Mesendoderm (in vitro differentiated cells): ENCODE data around the gene TMEM253.

Experiments
- DNase-seq: peaks from one replicate; pipeline ENCODE4 v3.0.0; 2013
- H2AK5ac ChIP-seq: 2 replicates; pipeline ENCODE4 v1.6.1; 2013; ENCODE audit warnings: low read length, inconsistent platforms
- H2BK120ac ChIP-seq: 2 replicates; pipeline ENCODE4 v1.6.1; 2013; ENCODE audit warnings: low read depth, mild to moderate bottlenecking, low read length, moderate library complexity, mixed read lengths
- H2BK15ac ChIP-seq: replicated peaks from 2 replicates; pipeline ENCODE4 v1.6.1; 2013; ENCODE audit warnings: low read depth, mild to moderate bottlenecking, moderate library complexity
- H2BK5ac ChIP-seq: 2 replicates; pipeline ENCODE4 v1.6.1; 2013; ENCODE audit warnings: low read length, inconsistent platforms
- H3K18ac ChIP-seq: 2 replicates; pipeline ENCODE4 v1.6.1; 2013; ENCODE audit warnings: mild to moderate bottlenecking, low read length, mixed read lengths
- H3K23ac ChIP-seq: one replicate; pipeline ENCODE4 v1.6.1; 2013; ENCODE audit warnings: low read length
- H3K27ac ChIP-seq: 2 replicates; pipeline ENCODE4 v1.5.1; 2013; ENCODE audit warnings: low read depth, mild to moderate bottlenecking, inconsistent platforms, low read length, moderate library complexity
- H3K27me3 ChIP-seq: 2 replicates; pipeline ENCODE4 v1.6.1; 2013; ENCODE audit warnings: low read length, control low read depth, mild to moderate bottlenecking, inconsistent platforms; ENCODE audit not compliant: insufficient read depth, poor library complexity
- H3K36me3 ChIP-seq: 2 replicates; pipeline ENCODE4 v1.6.1; 2013; ENCODE audit warnings: low read length, inconsistent platforms; ENCODE audit not compliant: control insufficient read depth, insufficient read depth
- H3K4ac ChIP-seq: one replicate; pipeline ENCODE4 v1.6.1; 2013; ENCODE audit warnings: low read depth, mild to moderate bottlenecking, low read length, moderate library complexity
- H3K4me1 ChIP-seq: 2 replicates; pipeline ENCODE4 v1.6.1; 2013; ENCODE audit warnings: low read depth, low read length, inconsistent platforms; ENCODE audit not compliant: control insufficient read depth
- H3K4me2 ChIP-seq: 2 replicates; pipeline ENCODE4 v1.6.1; 2013; ENCODE audit warnings: low read length
- H3K4me3 ChIP-seq: 2 replicates; pipeline ENCODE4 v1.5.1; 2013; ENCODE audit warnings: mild to moderate bottlenecking, low read length
- H3K56ac ChIP-seq: one replicate; pipeline ENCODE4 v1.6.1; 2013; ENCODE audit warnings: low read length
- H3K79me1 ChIP-seq: 2 replicates; pipeline ENCODE4 v1.6.1; 2013; ENCODE audit warnings: low read length, inconsistent platforms
- H3K79me2 ChIP-seq: 2 replicates; pipeline ENCODE4 v1.6.1; 2013; ENCODE audit warnings: mild to moderate bottlenecking, low read length; ENCODE audit not compliant: control insufficient read depth, insufficient read depth
- H3K9ac ChIP-seq: 2 replicates; pipeline ENCODE4 v1.6.1; 2013; ENCODE audit warnings: low read length, inconsistent platforms
- H4K5ac ChIP-seq: one replicate; pipeline ENCODE4 v1.6.1; 2013; ENCODE audit warnings: low read length
- H4K8ac ChIP-seq: one replicate; pipeline ENCODE4 v1.6.1; 2013; ENCODE audit warnings: low read depth, mild to moderate bottlenecking, control low read depth, low read length, moderate library complexity
- WGBS: extraction: QIAGEN DNeasy Blood & Tissue Kit; methylation state at CpG from one replicate; pipeline ENCODE4 v1.1.7; 2013; ENCODE audit warnings: low lambda C conversion rate, missing lambda C conversion rate; ENCODE audit not compliant: insufficient coverage; ENCODE audit errors: extremely low coverage; 5-methylcytosine and 5-hydroxymethylcytosine counted together

TMEM253 gene

GRCh38 chr14:21098076-21098891 lies 2.6 kb upstream of the TMEM253 start, which contains the start of gene ZNF219:
Gene ZNF219, minus strand, starts transcription at chr14:21098655. Its CDS starts 5,064 bp downstream, at chr14:21093591.
- Histone ChIP-seq H2BK5ac (no peak within 1 kb of the TSS), H3K4ac (peak within 1 kb of the TSS; percentile 87), H3K4me2 (peak within 1 kb of the TSS; percentile 52), H4K5ac (no peak within 1 kb of the TSS), H2AK5ac (no peak within 1 kb of the TSS), H3K18ac (peak within 1 kb of the TSS; percentile 99), H3K79me2 (peaks cover 15% of the 10 kb centered on the region), H3K56ac (peak within 1 kb of the TSS; percentile 83), H2BK120ac (peak within 1 kb of the TSS; percentile 92), H3K27ac (peak within 1 kb of the TSS; percentile 37), H2BK15ac (no peak within 1 kb of the TSS), H3K36me3 (no peaks in the 10 kb centered on the region), H3K27me3 (no peaks in the 10 kb centered on the region), H3K4me3 (peak within 1 kb of the TSS; percentile 48), H3K9ac (peak within 1 kb of the TSS; percentile 71), H3K4me1 (peaks cover 22% of the 10 kb centered on the region), H3K23ac (peak within 1 kb of the TSS; percentile 59), H3K79me1 (peaks cover 10% of the 10 kb centered on the region), H4K8ac (peak within 1 kb of the TSS; percentile 31)
- no CpG with 5 or more reads among the region's 90 CpGs for WGBS
- peak; percentile 88 for DNase-seq

- no peak overlapping the region for H2BK15ac ChIP-seq
- H2AK5ac ChIP-seq = no peak overlapping the region
- no peak for DNase-seq
- no peak overlapping the region for H2BK5ac ChIP-seq
- H3K23ac ChIP-seq = no peak overlapping the region
- peaks cover 15% of the 10 kb centered on the region for H3K4me1 ChIP-seq
- H4K8ac ChIP-seq = no peak overlapping the region
- no peak overlapping the region for H4K5ac ChIP-seq
- peak overlapping the region; percentile 19 for H3K4me2 ChIP-seq
- peaks cover 15% of the 10 kb centered on the region for H3K79me2 ChIP-seq
- no peaks in the 10 kb centered on the region for H3K36me3 ChIP-seq
- no peak overlapping the region for H2BK120ac ChIP-seq
- peak overlapping the region; percentile 82 for H3K56ac ChIP-seq
- H3K18ac ChIP-seq = peak overlapping the region; percentile 99
- no CpG with 5 or more reads among the region's 16 CpGs for WGBS
- no peak overlapping the region for H3K27ac ChIP-seq
- no peaks in the 10 kb centered on the region for H3K27me3 ChIP-seq
- peak overlapping the region; percentile 71 for H3K9ac ChIP-seq
- H3K79me1 ChIP-seq = peaks cover 3% of the 10 kb centered on the region
- peak overlapping the region; percentile 48 for H3K4me3 ChIP-seq
- H3K4ac ChIP-seq = peak overlapping the region; percentile 42
Measured at GRCh38 chr14:21098892-21099595, 1.8 kb upstream of the TMEM253 start.

GRCh38 chr14:21099596-21099985 lies 1.3 kb upstream of the TMEM253 start:
- H4K5ac ChIP-seq = no peak overlapping the region
- no peak overlapping the region for H2BK120ac ChIP-seq
- no peak overlapping the region for H3K56ac ChIP-seq
- no peak for DNase-seq
- peaks cover 3% of the 10 kb centered on the region for H3K79me1 ChIP-seq
- H3K4ac ChIP-seq = no peak overlapping the region
- no peaks in the 10 kb centered on the region for H3K27me3 ChIP-seq
- no peaks in the 10 kb centered on the region for H3K36me3 ChIP-seq
- peaks cover 15% of the 10 kb centered on the region for H3K79me2 ChIP-seq
- no peak overlapping the region for H2BK15ac ChIP-seq
- peak overlapping the region; percentile 37 for H3K9ac ChIP-seq
- peaks cover 15% of the 10 kb centered on the region for H3K4me1 ChIP-seq
- H3K18ac ChIP-seq = no peak overlapping the region
- H3K23ac ChIP-seq = no peak overlapping the region
- H4K8ac ChIP-seq = no peak overlapping the region
- H3K27ac ChIP-seq = no peak overlapping the region
- no CpG with 5 or more reads among the region's 5 CpGs for WGBS
- H2BK5ac ChIP-seq = no peak overlapping the region
- H2AK5ac ChIP-seq = no peak overlapping the region
- no peak overlapping the region for H3K4me2 ChIP-seq
- H3K4me3 ChIP-seq = no peak overlapping the region

- WGBS = no CpG with 5 or more reads among the region's 8 CpGs
- no peaks in the 10 kb centered on the region for H3K36me3 ChIP-seq
- no peak overlapping the region for H2BK5ac ChIP-seq
- no peak overlapping the region for H3K9ac ChIP-seq
- peak; percentile 55 for DNase-seq
- H2BK15ac ChIP-seq = no peak overlapping the region
- H3K27ac ChIP-seq = no peak overlapping the region
- H3K56ac ChIP-seq = peak overlapping the region; percentile 19
- H3K18ac ChIP-seq = no peak overlapping the region
- H3K79me1 ChIP-seq = peaks cover 2% of the 10 kb centered on the region
- H2AK5ac ChIP-seq = no peak overlapping the region
- H3K4me2 ChIP-seq = no peak overlapping the region
- peaks cover 5% of the 10 kb centered on the region for H3K79me2 ChIP-seq
- no peaks in the 10 kb centered on the region for H3K27me3 ChIP-seq
- H2BK120ac ChIP-seq = no peak overlapping the region
- no peak overlapping the region for H4K5ac ChIP-seq
- no peak overlapping the region for H3K4ac ChIP-seq
- H4K8ac ChIP-seq = no peak overlapping the region
- H3K4me3 ChIP-seq = no peak overlapping the region
- H3K23ac ChIP-seq = no peak overlapping the region
- peaks cover 17% of the 10 kb centered on the region for H3K4me1 ChIP-seq
Measured at GRCh38 chr14:21101802-21102413, 1.0 kb downstream of the TMEM253 start.

- Histone ChIP-seq H3K4me1 (peaks cover 14% of the 10 kb centered on the region), H3K27me3 (no peaks in the 10 kb centered on the region), H2BK120ac (no peak overlapping the region), H3K4me2 (peak overlapping the region; percentile 84), H3K79me2 (no peaks in the 10 kb centered on the region), H3K27ac (peak overlapping the region; percentile 13), H2BK5ac (no peak overlapping the region), H3K36me3 (no peaks in the 10 kb centered on the region), H3K9ac (peak overlapping the region; percentile 79), H3K79me1 (no peaks in the 10 kb centered on the region), H3K4me3 (peak overlapping the region; percentile 29), H4K8ac (no peak overlapping the region), H2BK15ac (peak overlapping the region; percentile 4), H3K23ac (no peak overlapping the region), H2AK5ac (peak overlapping the region; percentile 80), H3K56ac (peak overlapping the region; percentile 90), H3K4ac (peak overlapping the region; percentile 59), H3K18ac (peak overlapping the region; percentile 82), H4K5ac (peak overlapping the region; percentile 26)
- no CpG with 5 or more reads among the region's 9 CpGs for WGBS
- peak; percentile 73 for DNase-seq
Measured at GRCh38 chr14:21102521-21103410, 1.9 kb downstream of the TMEM253 start.
